Mesenchymal stem cell (in vitro differentiated cells and primary cell): Measurements from ENCODE around the gene ENHO.

Experiments
- DNase-seq: peaks from one replicate; pipeline ENCODE4 v3.0.0-alpha.2; 2013
- H2AFZ ChIP-seq: one replicate; pipeline ENCODE4 v1.6.1; 2013; ENCODE audit warnings: low read depth, mild to moderate bottlenecking, control low read depth, inconsistent platforms, low read length, moderate library complexity
- H2AK5ac ChIP-seq: 2 replicates; pipeline ENCODE4 v1.6.1; 2013; ENCODE audit warnings: low read length, moderate library complexity, mild to moderate bottlenecking, inconsistent platforms; ENCODE audit not compliant: severe bottlenecking
- H2BK120ac ChIP-seq: one replicate; pipeline ENCODE4 v1.6.1; 2013; ENCODE audit warnings: low read depth, mild to moderate bottlenecking, inconsistent platforms, low read length, moderate library complexity
- H2BK12ac ChIP-seq, 2 experiments: one replicate each; pipeline ENCODE4 v1.6.1; 2013; ENCODE audit warnings: inconsistent platforms in 2 of 2, low read length in 2 of 2, mild to moderate bottlenecking in 2 of 2, moderate library complexity in 2 of 2, control low read depth in 1 of 2
- H2BK15ac ChIP-seq: one replicate; pipeline ENCODE4 v1.6.1; 2013; ENCODE audit warnings: mild to moderate bottlenecking, low read depth, inconsistent platforms; ENCODE audit not compliant: poor library complexity, severe bottlenecking
- H2BK5ac ChIP-seq: 2 replicates; pipeline ENCODE4 v1.6.1; 2013; ENCODE audit warnings: low read depth, mild to moderate bottlenecking, low read length, control low read depth, inconsistent platforms; ENCODE audit not compliant: poor library complexity, severe bottlenecking
- H3K14ac ChIP-seq, 2 experiments: one replicate each; pipeline ENCODE4 v1.6.1; 2013; ENCODE audit warnings: inconsistent platforms in 2 of 2, low read length in 2 of 2, control low read depth in 1 of 2, mild to moderate bottlenecking in 1 of 2, moderate library complexity in 1 of 2
- H3K18ac ChIP-seq, 2 experiments: one replicate each; pipeline ENCODE4 v1.6.1; 2013; ENCODE audit warnings: inconsistent platforms in 2 of 2, low read length in 2 of 2, control low read depth in 1 of 2, low read depth in 1 of 2, mild to moderate bottlenecking in 1 of 2
- H3K23ac ChIP-seq, 2 experiments: one replicate each; pipeline ENCODE4 v1.6.1; 2013; ENCODE audit warnings: inconsistent platforms in 2 of 2, low read length in 2 of 2, mild to moderate bottlenecking in 2 of 2, moderate library complexity in 2 of 2, control low read depth in 1 of 2
- H3K27ac ChIP-seq: 2 replicates; pipeline ENCODE4 v1.5.1; 2013; ENCODE audit warnings: mild to moderate bottlenecking, moderate library complexity, low read length, control low read depth, inconsistent platforms; ENCODE audit not compliant: poor library complexity, severe bottlenecking
- H3K27me3 ChIP-seq, 2 experiments: 2 replicates each; pipeline versions ENCODE4 v1.6.1 to v1.7.0; 2013; ENCODE audit warnings: low read length in 2 of 2, mild to moderate bottlenecking in 2 of 2, moderate library complexity in 2 of 2, control low read depth in 1 of 2, inconsistent platforms in 1 of 2; ENCODE audit not compliant: control insufficient read depth in 1 of 2, insufficient read depth in 1 of 2
- H3K36me3 ChIP-seq, 2 experiments: 2 replicates each; pipeline versions ENCODE4 v1.6.1 to v1.7.0; 2013; ENCODE audit warnings: low read length in 2 of 2, control low read depth in 1 of 2, inconsistent platforms in 1 of 2, low read depth in 1 of 2, mild to moderate bottlenecking in 1 of 2; ENCODE audit not compliant: insufficient read depth in 2 of 2, control insufficient read depth in 1 of 2
- H3K4ac ChIP-seq, 2 experiments: one replicate each; pipeline ENCODE4 v1.6.1; 2013; ENCODE audit warnings: inconsistent platforms in 2 of 2, low read length in 2 of 2, mild to moderate bottlenecking in 2 of 2, moderate library complexity in 2 of 2, control low read depth in 1 of 2, low read depth in 1 of 2
- H3K4me1 ChIP-seq: 2 replicates; pipeline ENCODE4 v1.6.1; 2013; ENCODE audit warnings: low read depth, low read length, control low read depth; ENCODE audit not compliant: control insufficient read depth, insufficient read depth
- H3K4me2 ChIP-seq: 2 replicates; pipeline ENCODE4 v1.6.1; 2013; ENCODE audit warnings: low read length, mild to moderate bottlenecking, inconsistent platforms; ENCODE audit not compliant: poor library complexity, severe bottlenecking
- H3K4me3 ChIP-seq, 2 experiments: 2 replicates each; pipeline versions ENCODE4 v1.5.1 to v1.7.0; 2013; ENCODE audit warnings: low read length in 2 of 2, mild to moderate bottlenecking in 2 of 2, control low read depth in 1 of 2, low read depth in 1 of 2; ENCODE audit not compliant: insufficient read depth in 1 of 2
- H3K79me1 ChIP-seq: replicated peaks from 2 replicates; pipeline ENCODE4 v1.6.1; 2013; ENCODE audit warnings: mild to moderate bottlenecking, control low read depth, low read length, inconsistent platforms; ENCODE audit not compliant: poor library complexity, severe bottlenecking
- H3K9ac ChIP-seq: 2 replicates; pipeline ENCODE4 v1.7.0; 2013; ENCODE audit warnings: mild to moderate bottlenecking, low read length, moderate library complexity
- H3K9me3 ChIP-seq: 2 replicates; pipeline ENCODE4 v1.7.0; 2013; ENCODE audit warnings: mild to moderate bottlenecking, low read length; ENCODE audit not compliant: control insufficient read depth
- H4K8ac ChIP-seq: one replicate; pipeline ENCODE4 v1.6.1; 2013; ENCODE audit warnings: inconsistent platforms, mild to moderate bottlenecking, low read length, moderate library complexity
- H4K91ac ChIP-seq: one replicate; pipeline ENCODE4 v1.6.1; 2013; ENCODE audit warnings: mild to moderate bottlenecking, low read length, inconsistent platforms
- WGBS: methylation state at CpG from one replicate; pipeline ENCODE4 v1.1.7; 2013; ENCODE audit warnings: mixed read lengths; 5-methylcytosine and 5-hydroxymethylcytosine counted together

ENHO gene

DNA sequence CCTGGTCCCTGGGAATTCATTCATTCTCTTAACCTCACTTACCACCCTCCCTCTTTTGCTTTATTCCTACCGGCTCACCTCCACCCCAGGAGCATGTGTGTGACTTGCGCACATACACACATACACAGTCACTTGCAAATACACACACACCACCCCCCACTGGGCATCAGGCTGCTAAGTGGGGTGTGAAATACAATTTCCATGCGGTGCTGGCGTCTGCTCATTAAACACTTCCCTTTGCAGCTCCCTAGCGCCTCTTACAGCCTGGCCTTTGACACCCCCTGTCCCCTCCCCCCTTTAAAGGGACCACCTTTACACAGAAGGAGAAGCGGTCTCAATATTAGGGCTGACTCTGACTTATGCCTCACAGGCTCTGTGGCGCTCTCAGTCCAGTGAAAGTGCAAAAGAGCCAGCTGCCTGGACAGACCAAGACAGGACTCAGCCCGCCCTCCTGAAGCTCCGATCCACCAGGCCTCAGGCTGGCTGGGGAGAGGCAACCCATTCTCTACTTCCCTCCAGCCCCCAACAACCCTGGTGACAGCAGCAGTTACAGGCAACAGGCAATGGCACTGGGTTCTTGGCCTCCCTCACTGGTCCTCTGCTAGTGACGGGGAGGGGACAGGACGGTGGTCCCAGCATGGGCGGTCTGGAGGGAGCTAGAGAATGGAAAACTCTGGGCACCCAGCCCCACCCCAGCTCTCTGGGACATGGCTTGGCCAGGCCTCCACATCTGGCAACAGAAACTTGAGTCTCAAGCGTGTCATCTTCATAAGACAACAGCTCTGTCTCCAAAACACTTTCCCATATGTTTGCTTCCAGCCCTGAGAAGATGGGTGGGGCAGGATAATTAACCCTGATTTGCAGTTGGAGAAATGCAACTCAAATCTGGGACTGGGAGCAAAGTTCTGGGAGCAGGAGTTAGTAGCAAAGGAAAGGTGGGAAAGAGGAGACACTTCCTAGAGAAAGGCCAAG, 12.0 kb downstream of the ENHO start:
- H2BK15ac ChIP-seq: peak overlapping the region; percentile 31
- H2AK5ac ChIP-seq: no peak overlapping the region
- no peaks in the 10 kb centered on the region for H3K4me1 ChIP-seq
- no peak overlapping the region for H4K8ac ChIP-seq
- no peak overlapping the region for H3K4me2 ChIP-seq
- no peak overlapping the region for H3K18ac ChIP-seq
- no peak overlapping the region for H3K4ac ChIP-seq
- no peak overlapping the region for H2AFZ ChIP-seq
- WGBS: 63% methylated on average over 12 of the region's 13 CpGs
- no peak for DNase-seq
- H3K23ac ChIP-seq: no peak overlapping the region
- peak overlapping the region in 1 of 2 experiments; percentile 61 for H3K14ac ChIP-seq
- H4K91ac ChIP-seq: no peak overlapping the region
- no peaks in the 10 kb centered on the region for H3K9me3 ChIP-seq
- peaks cover 27 to 93% of the 10 kb centered on the region in 2 experiments for H3K27me3 ChIP-seq
- H2BK120ac ChIP-seq: no peak overlapping the region
- H3K9ac ChIP-seq: no peak overlapping the region
- no peak overlapping the region for H3K4me3 ChIP-seq
- H3K79me1 ChIP-seq: no peaks in the 10 kb centered on the region
- no peak overlapping the region for H2BK12ac ChIP-seq
- H3K27ac ChIP-seq: no peak overlapping the region
- no peaks in the 10 kb centered on the region for H3K36me3 ChIP-seq
- H2BK5ac ChIP-seq: no peak overlapping the region

- Histone ChIP-seq H3K4me2 (no peak overlapping the region), H4K91ac (no peak overlapping the region), H3K9ac (no peak overlapping the region), H3K14ac (no peak overlapping the region), H3K27ac (no peak overlapping the region), H3K4me1 (no peaks in the 10 kb centered on the region), H3K18ac (no peak overlapping the region), H3K36me3 (no peaks in the 10 kb centered on the region), H3K23ac (no peak overlapping the region), H2BK12ac (no peak overlapping the region), H4K8ac (no peak overlapping the region), H3K27me3 (peaks cover 23 to 94% of the 10 kb centered on the region in 2 experiments), H3K4me3 (no peak overlapping the region), H3K9me3 (no peaks in the 10 kb centered on the region), H3K4ac (no peak overlapping the region), H2AFZ (no peak overlapping the region), H2AK5ac (no peak overlapping the region), H2BK15ac (no peak overlapping the region), H3K79me1 (no peaks in the 10 kb centered on the region), H2BK120ac (no peak overlapping the region), H2BK5ac (no peak overlapping the region)
- no peak for DNase-seq
- 82% methylated on average over 3 of the region's 3 CpGs for WGBS
Measured at GRCh38 chr9:34508951-34509350, 13.8 kb downstream of the ENHO start.

- no peak overlapping the region for H4K8ac ChIP-seq
- no peaks in the 10 kb centered on the region for H3K36me3 ChIP-seq
- no peak overlapping the region for H2BK5ac ChIP-seq
- no peak overlapping the region for H3K4me3 ChIP-seq
- no peak overlapping the region for H3K4me2 ChIP-seq
- H3K4ac ChIP-seq: no peak overlapping the region
- no peak for DNase-seq
- H3K4me1 ChIP-seq: no peaks in the 10 kb centered on the region
- H3K9ac ChIP-seq: no peak overlapping the region
- H2BK120ac ChIP-seq: no peak overlapping the region
- H2BK15ac ChIP-seq: no peak overlapping the region
- H2BK12ac ChIP-seq: no peak overlapping the region
- peaks cover 23 to 95% of the 10 kb centered on the region in 2 experiments for H3K27me3 ChIP-seq
- H3K14ac ChIP-seq: no peak overlapping the region
- no peaks in the 10 kb centered on the region for H3K9me3 ChIP-seq
- H3K27ac ChIP-seq: no peak overlapping the region
- H2AK5ac ChIP-seq: no peak overlapping the region
- H4K91ac ChIP-seq: no peak overlapping the region
- no peaks in the 10 kb centered on the region for H3K79me1 ChIP-seq
- no peak overlapping the region for H3K18ac ChIP-seq
- WGBS: 82% methylated on average over 3 of the region's 3 CpGs
- H2AFZ ChIP-seq: no peak overlapping the region
- H3K23ac ChIP-seq: peak overlapping the region in 1 of 2 experiments; percentile 11
Measured at GRCh38 chr9:34508463-34508862, 14.3 kb downstream of the ENHO start.

DNA sequence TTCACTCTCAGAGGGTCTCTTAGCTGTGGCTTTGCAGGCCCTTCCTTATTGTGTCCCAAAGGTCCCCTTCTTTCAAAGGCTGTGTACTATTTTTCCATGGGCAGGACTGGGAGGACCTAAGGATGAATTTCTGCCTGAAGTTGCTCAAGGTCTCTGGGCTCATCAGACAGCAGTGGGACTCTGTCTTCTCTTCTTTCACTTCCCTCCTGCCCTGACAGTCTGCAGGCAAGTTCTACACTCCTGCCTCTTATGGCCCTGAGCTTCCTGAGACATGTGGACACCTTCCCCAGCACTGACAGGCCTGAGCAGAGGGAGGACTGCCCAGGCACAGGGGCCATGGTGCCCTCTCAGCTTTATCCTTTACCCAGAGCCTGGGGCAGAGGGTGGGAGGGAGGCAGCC, 14.8 kb downstream of the ENHO start:
- Histone ChIP-seq H3K27me3 (peaks cover 23 to 95% of the 10 kb centered on the region in 2 experiments), H3K23ac (no peak overlapping the region), H3K79me1 (no peaks in the 10 kb centered on the region), H2BK15ac (no peak overlapping the region), H3K36me3 (no peaks in the 10 kb centered on the region), H3K27ac (no peak overlapping the region), H3K9ac (no peak overlapping the region), H3K4ac (no peak overlapping the region), H2BK5ac (no peak overlapping the region), H4K8ac (no peak overlapping the region), H2BK12ac (no peak overlapping the region), H2AK5ac (no peak overlapping the region), H3K18ac (no peak overlapping the region), H3K4me1 (no peaks in the 10 kb centered on the region), H3K14ac (peak overlapping the region in 1 of 2 experiments; percentile 66), H3K4me2 (no peak overlapping the region), H2BK120ac (no peak overlapping the region), H3K4me3 (no peak overlapping the region), H4K91ac (no peak overlapping the region), H3K9me3 (no peaks in the 10 kb centered on the region), H2AFZ (no peak overlapping the region)
- no peak for DNase-seq
